Neuron (in vitro differentiated cells): ENCODE results near the gene RASGRF2.

Experiments used
- H2AFZ ChIP-seq: one replicate; pipeline ENCODE4 v1.6.1; 2013; ENCODE audit warnings: low read depth, mild to moderate bottlenecking, inconsistent platforms, low read length, moderate library complexity
- H3K27me3 ChIP-seq: one replicate; pipeline ENCODE4 v1.6.1; 2013; ENCODE audit warnings: low read length; ENCODE audit not compliant: insufficient read depth
- H3K36me3 ChIP-seq: one replicate; pipeline ENCODE4 v1.6.1; 2013; ENCODE audit warnings: low read length; ENCODE audit not compliant: insufficient read depth
- H3K4me1 ChIP-seq: one replicate; pipeline ENCODE4 v1.6.1; 2013; ENCODE audit warnings: low read length; ENCODE audit not compliant: insufficient read depth
- H3K4me3 ChIP-seq: 2 replicates; pipeline ENCODE4 v1.5.1; 2013; ENCODE audit warnings: mild to moderate bottlenecking, low read length, moderate library complexity
- H3K9me3 ChIP-seq: one replicate; pipeline ENCODE4 v1.6.1; 2013; ENCODE audit warnings: low read length

Gene RASGRF2

GRCh38 chr5:80959768-80960442 lies at the start of gene RASGRF2:
TSS of gene RASGRF2 (plus strand) at chr5:80960363. CDS start at chr5:80960739, 376 bp downstream.
- Histone ChIP-seq H3K36me3 (no peaks in the 10 kb centered on the region), H3K9me3 (peaks cover 3% of the 10 kb centered on the region), H3K4me3 (peak within 1 kb of the TSS; percentile 36), H3K27me3 (peaks cover 87% of the 10 kb centered on the region), H2AFZ (no peak within 1 kb of the TSS), H3K4me1 (peaks cover 3% of the 10 kb centered on the region)

GRCh38 chr5:80912479-80912878 lies 47.7 kb upstream of the RASGRF2 start:
- H3K4me1 ChIP-seq, result peaks cover 2% of the 10 kb centered on the region
- H2AFZ ChIP-seq, result no peak overlapping the region
- peaks cover 2% of the 10 kb centered on the region for H3K9me3 ChIP-seq
- no peaks in the 10 kb centered on the region for H3K27me3 ChIP-seq
- H3K4me3 ChIP-seq, result no peak overlapping the region
- H3K36me3 ChIP-seq, result no peaks in the 10 kb centered on the region

GRCh38 chr5:80915716-80916115 lies 44.4 kb upstream of the RASGRF2 start:
- H3K36me3 ChIP-seq, result no peaks in the 10 kb centered on the region
- H3K9me3 ChIP-seq, result peaks cover 2% of the 10 kb centered on the region
- no peak overlapping the region for H3K4me3 ChIP-seq
- no peak overlapping the region for H2AFZ ChIP-seq
- H3K27me3 ChIP-seq, result no peaks in the 10 kb centered on the region
- H3K4me1 ChIP-seq, result peaks cover 3% of the 10 kb centered on the region

- Histone ChIP-seq H3K36me3 (no peaks in the 10 kb centered on the region), H3K4me3 (no peak overlapping the region), H3K9me3 (peaks cover 2% of the 10 kb centered on the region), H2AFZ (no peak overlapping the region), H3K27me3 (no peaks in the 10 kb centered on the region), H3K4me1 (peaks cover 3% of the 10 kb centered on the region)
Observed at GRCh38 chr5:80916676-80917075, 43.5 kb upstream of the RASGRF2 start.

- no peaks in the 10 kb centered on the region for H3K27me3 ChIP-seq
- no peak overlapping the region for H3K4me3 ChIP-seq
- no peaks in the 10 kb centered on the region for H3K36me3 ChIP-seq
- no peaks in the 10 kb centered on the region for H3K9me3 ChIP-seq
- no peak overlapping the region for H2AFZ ChIP-seq
- peaks cover 3% of the 10 kb centered on the region for H3K4me1 ChIP-seq
Observed at GRCh38 chr5:80917631-80918030, 42.5 kb upstream of the RASGRF2 start.

GRCh38 chr5:80919678-80920196 lies 40.4 kb upstream of the RASGRF2 start:
- Histone ChIP-seq H3K4me3 (no peak overlapping the region), H2AFZ (no peak overlapping the region), H3K4me1 (peaks cover 3% of the 10 kb centered on the region), H3K36me3 (no peaks in the 10 kb centered on the region), H3K27me3 (no peaks in the 10 kb centered on the region), H3K9me3 (no peaks in the 10 kb centered on the region)

GRCh38 chr5:80920333-80920732 lies 39.8 kb upstream of the RASGRF2 start:
- no peaks in the 10 kb centered on the region for H3K27me3 ChIP-seq

GRCh38 chr5:80921026-80921425 lies 39.1 kb upstream of the RASGRF2 start:
- H3K4me1 ChIP-seq, result peaks cover 7% of the 10 kb centered on the region
- H3K4me3 ChIP-seq, result no peak overlapping the region
- no peaks in the 10 kb centered on the region for H3K9me3 ChIP-seq
- H3K27me3 ChIP-seq, result no peaks in the 10 kb centered on the region
- no peak overlapping the region for H2AFZ ChIP-seq
- H3K36me3 ChIP-seq, result no peaks in the 10 kb centered on the region

More at GRCh38 chr5:80920333-80920732, 39.8 kb upstream of the RASGRF2 start:
- no peak overlapping the region for H2AFZ ChIP-seq
- no peak overlapping the region for H3K4me3 ChIP-seq
- no peaks in the 10 kb centered on the region for H3K36me3 ChIP-seq
- no peaks in the 10 kb centered on the region for H3K9me3 ChIP-seq
- H3K4me1 ChIP-seq, result peaks cover 3% of the 10 kb centered on the region

GRCh38 chr5:80925931-80926330 lies 34.2 kb upstream of the RASGRF2 start:
- H2AFZ ChIP-seq, result no peak overlapping the region
- H3K4me3 ChIP-seq, result no peak overlapping the region
- no peaks in the 10 kb centered on the region for H3K9me3 ChIP-seq
- no peaks in the 10 kb centered on the region for H3K36me3 ChIP-seq
- no peaks in the 10 kb centered on the region for H3K27me3 ChIP-seq
- H3K4me1 ChIP-seq, result peaks cover 10% of the 10 kb centered on the region

- H3K9me3 ChIP-seq, result no peaks in the 10 kb centered on the region
- H2AFZ ChIP-seq, result no peak overlapping the region
- peaks cover 10% of the 10 kb centered on the region for H3K4me1 ChIP-seq
- no peaks in the 10 kb centered on the region for H3K36me3 ChIP-seq
- H3K4me3 ChIP-seq, result no peak overlapping the region
- no peaks in the 10 kb centered on the region for H3K27me3 ChIP-seq
Observed at GRCh38 chr5:80926536-80926935, 33.6 kb upstream of the RASGRF2 start.

- Histone ChIP-seq H3K4me1 (peaks cover 10% of the 10 kb centered on the region), H3K36me3 (no peaks in the 10 kb centered on the region), H3K9me3 (no peaks in the 10 kb centered on the region), H3K27me3 (no peaks in the 10 kb centered on the region), H2AFZ (no peak overlapping the region), H3K4me3 (no peak overlapping the region)
Observed at GRCh38 chr5:80926979-80927656, 33.0 kb upstream of the RASGRF2 start.

- H3K4me3 ChIP-seq, result no peak overlapping the region
Observed at GRCh38 chr5:80928073-80928472, 32.1 kb upstream of the RASGRF2 start.

GRCh38 chr5:80930940-80931339 lies 29.2 kb upstream of the RASGRF2 start:
- H3K27me3 ChIP-seq, result no peaks in the 10 kb centered on the region
- H3K36me3 ChIP-seq, result no peaks in the 10 kb centered on the region
- no peaks in the 10 kb centered on the region for H3K9me3 ChIP-seq
- H3K4me1 ChIP-seq, result peaks cover 6% of the 10 kb centered on the region
- no peak overlapping the region for H2AFZ ChIP-seq
- no peak overlapping the region for H3K4me3 ChIP-seq

More at GRCh38 chr5:80928073-80928472, 32.1 kb upstream of the RASGRF2 start:
- no peaks in the 10 kb centered on the region for H3K9me3 ChIP-seq
- H2AFZ ChIP-seq, result no peak overlapping the region
- peaks cover 10% of the 10 kb centered on the region for H3K4me1 ChIP-seq
- H3K36me3 ChIP-seq, result no peaks in the 10 kb centered on the region
- H3K27me3 ChIP-seq, result no peaks in the 10 kb centered on the region
